Measurements from ENCODE around the gene SPO11.
"Not testable (repeated sequence)": the region's sequence is repeated elsewhere in the genome, so short reads cannot be mapped to it uniquely, and the experiment has no call there.

- not testable (repeated sequence) for TF ChIP-seq CTCF, EP300, POLR2A (IDR thresholded peaks at IDR 0.05)
These were observed 19.4 kb downstream of the SPO11 start for GRCh38 chr20:57348922-57349574.

All from tibial nerve (tissue), 4 donors.